ENCODE data around the gene IRF3. TPM values are rescaled to one million over a fixed set of nuclear protein-coding genes. Genes with fewer than 3 reads are reported as not detected.

Gene IRF3
- total and polyA plus RNA-seq, 10 donors, result 87.9 to 294 (median 128) TPM

DNA sequence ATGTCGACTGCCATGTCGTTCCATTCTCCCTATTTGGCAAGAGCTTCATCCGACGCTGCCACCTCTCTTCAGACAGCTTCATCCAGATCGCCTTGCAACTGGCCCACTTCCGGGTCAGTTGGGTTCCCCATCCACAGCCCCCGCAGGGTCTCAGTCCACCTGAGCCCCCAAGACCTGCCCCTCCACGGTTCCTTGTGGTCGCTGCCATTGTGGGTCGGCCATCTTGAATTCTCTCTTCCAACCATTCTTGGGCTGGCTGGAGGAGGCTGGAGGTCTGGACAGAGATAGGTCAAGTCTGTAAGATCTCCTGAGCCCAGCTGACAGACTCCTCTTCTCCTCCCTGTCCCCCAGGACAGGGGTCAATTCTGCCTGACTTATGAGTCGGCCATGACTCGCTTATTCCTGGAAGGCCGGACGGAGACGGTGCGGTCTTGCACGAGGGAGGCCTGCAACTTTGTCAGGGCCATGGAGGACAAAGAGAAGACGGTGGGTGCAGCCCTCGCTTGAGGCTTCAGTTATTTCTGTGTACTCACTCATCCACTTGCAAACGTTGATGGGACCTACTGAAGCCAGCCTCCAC, 44.8 kb upstream of the IRF3 start:
- no peak for TF ChIP-seq CTCF (IDR thresholded peaks at IDR 0.05 in 8 of 11, conservative IDR thresholded peaks at IDR 0.05 in 3 of 11)
- no peak for TF ChIP-seq POLR2AphosphoS5 (IDR thresholded peaks at IDR 0.05)
- no peak for TF ChIP-seq POLR2A (IDR thresholded peaks at IDR 0.05)
- Histone ChIP-seq H3K27me3 (replicated peaks in 1 of 7) (no peaks in the 10 kb centered on the region), H3K4me1 (no peaks in the 10 kb centered on the region), H3K27ac (no peak overlapping the region), H3K36me3 (peaks cover 0 to 5% (median 0%) of the 10 kb centered on the region in 6 donors), H3K4me3 (no peak overlapping the region), H3K9me3 (no peaks in the 10 kb centered on the region)
- intact Hi-C loops (cut with DNase I; ENCODE audit: low total_unique reads), result no loop called here
- 92 to 96% (median 93%) methylated on average over 20 of the region's 20 CpGs for WGBS, 5 donors
- DNase-seq, result no peak

GRCh38 chr19:49705919-49706318, 40.3 kb upstream of the IRF3 start:
- no peak for TF ChIP-seq POLR2A (IDR thresholded peaks at IDR 0.05)
- TF ChIP-seq POLR2AphosphoS5 (IDR thresholded peaks at IDR 0.05), result no peak
- no peak for TF ChIP-seq CTCF (IDR thresholded peaks at IDR 0.05 in 8 of 11, conservative IDR thresholded peaks at IDR 0.05 in 3 of 11)
- Histone ChIP-seq H3K27me3 (replicated peaks in 1 of 7) (peaks cover 0 to 13% (median 0%) of the 10 kb centered on the region in 7 donors), H3K4me3 (no peak overlapping the region), H3K4me1 (no peaks in the 10 kb centered on the region), H3K36me3 (peaks cover 0 to 5% (median 0%) of the 10 kb centered on the region in 6 donors), H3K27ac (no peak overlapping the region), H3K9me3 (no peaks in the 10 kb centered on the region)
- intact Hi-C loops (cut with DNase I; ENCODE audit: low total_unique reads), result no loop called here
- 85 to 94% (median 92%) methylated on average over 8 to 16 of the region's 16 CpGs for WGBS, 5 donors
- no peak for DNase-seq

DNA sequence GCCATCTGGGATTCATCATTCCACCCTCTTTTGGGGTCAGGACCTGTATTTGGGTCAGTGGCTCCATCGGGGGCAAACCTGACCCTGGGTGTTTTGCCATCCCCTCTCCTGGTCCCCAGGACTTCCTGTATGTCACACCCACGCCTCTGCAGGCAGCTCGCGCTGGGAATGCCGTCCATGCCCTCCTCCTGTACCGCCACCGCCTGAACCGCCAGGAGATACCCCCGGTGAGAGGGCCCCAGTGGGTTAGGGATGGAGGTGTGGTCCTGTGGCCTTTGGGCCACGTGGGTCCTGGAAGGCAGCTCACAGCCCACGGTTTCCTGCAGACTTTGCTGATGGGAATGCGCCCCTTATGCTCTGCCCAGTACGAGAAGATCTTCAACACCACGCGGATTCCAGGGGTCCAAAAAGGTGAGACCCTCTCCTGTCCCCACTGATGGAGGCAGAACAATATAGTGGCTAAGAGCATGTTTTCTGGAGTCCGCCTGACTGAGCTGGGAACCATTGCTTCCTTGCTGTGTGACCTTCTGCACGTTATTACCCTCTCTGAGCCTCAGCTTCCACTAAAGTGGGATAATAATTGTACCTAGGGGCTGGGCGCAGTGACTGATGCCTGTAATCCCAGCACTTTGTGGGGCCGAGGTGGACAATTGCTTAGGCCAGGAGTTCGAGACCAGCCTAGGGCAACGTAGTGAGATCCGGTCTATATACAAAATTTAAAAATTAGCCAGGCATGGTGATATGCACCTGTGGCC, 39.4 kb upstream of the IRF3 start:
- 84 to 90% (median 85%) methylated on average over 18 to 22 of the region's 22 CpGs for WGBS, 5 donors
- intact Hi-C loops (cut with DNase I; ENCODE audit: low total_unique reads), result no loop called here

More for the DNA sequence above, 39.4 kb upstream of the IRF3 start:
- Histone ChIP-seq H3K9me3 (no peaks in the 10 kb centered on the region), H3K4me1 (no peaks in the 10 kb centered on the region), H3K27me3 (replicated peaks in 1 of 7) (peaks cover 0 to 17% (median 0%) of the 10 kb centered on the region in 7 donors), H3K27ac (no peak overlapping the region), H3K36me3 (peaks cover 0 to 5% (median 0%) of the 10 kb centered on the region in 6 donors), H3K4me3 (no peak overlapping the region)
- TF ChIP-seq POLR2AphosphoS5 (IDR thresholded peaks at IDR 0.05) (no peak), POLR2A (IDR thresholded peaks at IDR 0.05) (no peak), CTCF (IDR thresholded peaks at IDR 0.05 in 8 of 11, conservative IDR thresholded peaks at IDR 0.05 in 3 of 11) (no peak)
- DNase-seq, result no peak
